Body of pancreas (tissue), 4 donors: Measurements from ENCODE around the gene SLC26A3.

Experiments
- POLR2A ChIP-seq, 3 donors: fragments of 450-650 bp; IDR thresholded peaks; one replicate each; pipeline ENCODE4 v1.6.1; 2016; ENCODE audit warnings: antibody characterized with exemption in 3 of 3, mild to moderate bottlenecking in 2 of 3
- TF ChIP-seq, protein P1 (sequence below), 7 experiments: fragments of 450-650 bp in 4 of 7; fragments of 200-600 bp in 3 of 7; sonication (generic) in 3 of 7; IDR thresholded peaks; one replicate each; pipeline ENCODE4 v1.5.1; 2016 to 2019; ENCODE audit warnings: antibody characterized with exemption in 7 of 7

DNA sequence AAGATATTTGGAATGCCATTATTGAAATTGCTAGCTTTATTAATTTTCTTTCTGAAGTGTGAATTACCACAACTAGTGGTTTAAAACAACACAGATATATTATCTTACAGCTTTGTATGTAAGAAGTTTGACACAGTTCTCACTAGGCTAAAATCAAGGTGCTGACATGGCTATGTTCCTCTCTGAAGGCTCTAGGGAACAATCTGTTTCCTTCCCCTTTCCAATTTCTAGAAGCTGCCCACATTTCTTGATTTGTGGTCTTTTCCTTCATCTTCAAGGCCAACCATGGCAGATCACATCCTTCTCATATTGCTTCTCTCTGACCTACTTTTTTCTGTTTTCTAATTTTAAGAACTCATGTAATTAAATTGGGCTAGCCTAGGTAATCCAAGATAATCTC is 43.3 kb upstream of the SLC26A3 start:
- TF ChIP-seq POLR2A (IDR thresholded peaks at IDR 0.05) = no peak
- TF ChIP-seq, protein P1, sequence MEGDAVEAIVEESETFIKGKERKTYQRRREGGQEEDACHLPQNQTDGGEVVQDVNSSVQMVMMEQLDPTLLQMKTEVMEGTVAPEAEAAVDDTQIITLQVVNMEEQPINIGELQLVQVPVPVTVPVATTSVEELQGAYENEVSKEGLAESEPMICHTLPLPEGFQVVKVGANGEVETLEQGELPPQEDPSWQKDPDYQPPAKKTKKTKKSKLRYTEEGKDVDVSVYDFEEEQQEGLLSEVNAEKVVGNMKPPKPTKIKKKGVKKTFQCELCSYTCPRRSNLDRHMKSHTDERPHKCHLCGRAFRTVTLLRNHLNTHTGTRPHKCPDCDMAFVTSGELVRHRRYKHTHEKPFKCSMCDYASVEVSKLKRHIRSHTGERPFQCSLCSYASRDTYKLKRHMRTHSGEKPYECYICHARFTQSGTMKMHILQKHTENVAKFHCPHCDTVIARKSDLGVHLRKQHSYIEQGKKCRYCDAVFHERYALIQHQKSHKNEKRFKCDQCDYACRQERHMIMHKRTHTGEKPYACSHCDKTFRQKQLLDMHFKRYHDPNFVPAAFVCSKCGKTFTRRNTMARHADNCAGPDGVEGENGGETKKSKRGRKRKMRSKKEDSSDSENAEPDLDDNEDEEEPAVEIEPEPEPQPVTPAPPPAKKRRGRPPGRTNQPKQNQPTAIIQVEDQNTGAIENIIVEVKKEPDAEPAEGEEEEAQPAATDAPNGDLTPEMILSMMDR (IDR thresholded peaks at IDR 0.05) = no peak
